Keratinocyte (primary cell): ENCODE data around the gene TP73. TPM values are rescaled to one million over a fixed set of nuclear protein-coding genes. Genes with fewer than 3 reads are reported as not detected.

Experiments
- DNase-seq: peaks from one replicate; pipeline ENCODE4 v3.0.0-alpha.2; 2011; ENCODE audit warnings: low read depth, missing footprints, low spot score
- FAIRE-seq: peaks from 2 replicates; lab custom pipeline; 2011; peaks lifted over from hg19 to GRCh38; lab: Jason Lieb, UNC
- H2AFZ ChIP-seq: 2 replicates; pipeline ENCODE4 v1.6.0; 2012; ENCODE audit warnings: low read length, control low read depth, inconsistent platforms; ENCODE audit not compliant: control insufficient read depth
- H3K27ac ChIP-seq: 2 replicates; pipeline ENCODE4 v1.5.1; 2011; ENCODE audit warnings: low read length; ENCODE audit not compliant: control insufficient read depth, insufficient read depth
- H3K27me3 ChIP-seq: 3 replicates; pipeline ENCODE4 v1.6.0; 2011; ENCODE audit warnings: low read length; ENCODE audit not compliant: control insufficient read depth, insufficient read depth; ENCODE audit errors: extremely low read depth
- H3K36me3 ChIP-seq, 2 experiments: 2 replicates in 1 of 2; 3 replicates in 1 of 2; pipeline ENCODE4 v1.5.1; 2011; ENCODE audit warnings: low read length in 2 of 2, mild to moderate bottlenecking in 1 of 2; ENCODE audit not compliant: control insufficient read depth in 2 of 2, insufficient read depth in 2 of 2; ENCODE audit errors: extremely low read depth in 1 of 2
- H3K4me1 ChIP-seq: 3 replicates; pipeline ENCODE4 v1.5.1; 2011; ENCODE audit warnings: low read length; ENCODE audit not compliant: control insufficient read depth, insufficient read depth; ENCODE audit errors: extremely low read depth
- H3K4me2 ChIP-seq: 3 replicates; pipeline ENCODE4 v1.6.0; 2011; ENCODE audit warnings: low read depth, low read length; ENCODE audit not compliant: control insufficient read depth, insufficient read depth; ENCODE audit errors: extremely low read depth
- H3K4me3 ChIP-seq, 3 experiments: fragments of 200-600 bp in 1 of 3; sonication (generic) in 1 of 3; 2 replicates in 2 of 3; 3 replicates in 1 of 3; pipeline ENCODE4 v1.5.1; 2011 to 2016; ENCODE audit warnings: low read length in 3 of 3, mild to moderate bottlenecking in 3 of 3, control low read depth in 2 of 3, inconsistent platforms in 1 of 3, low read depth in 1 of 3, mixed read lengths in 1 of 3, mixed run types in 1 of 3, moderate library complexity in 1 of 3; ENCODE audit not compliant: control insufficient read depth in 2 of 3, insufficient read depth in 2 of 3; ENCODE audit errors: extremely low read depth in 1 of 3
- H3K79me2 ChIP-seq: 2 replicates; pipeline ENCODE4 v1.6.0; 2012; ENCODE audit warnings: low read length; ENCODE audit not compliant: control insufficient read depth, insufficient read depth
- H3K9ac ChIP-seq: 3 replicates; pipeline ENCODE4 v1.6.0; 2011; ENCODE audit warnings: low read length; ENCODE audit not compliant: control insufficient read depth, insufficient read depth; ENCODE audit errors: extremely low read depth
- H3K9me1 ChIP-seq: 3 replicates; pipeline ENCODE4 v1.6.0; 2011; ENCODE audit warnings: low read length; ENCODE audit not compliant: control insufficient read depth, insufficient read depth; ENCODE audit errors: extremely low read depth
- H3K9me3 ChIP-seq: 2 replicates; pipeline ENCODE4 v1.5.1; 2012; ENCODE audit warnings: low read depth, low read length; ENCODE audit not compliant: control insufficient read depth
- H4K20me1 ChIP-seq: 3 replicates; pipeline ENCODE4 v1.6.0; 2011; ENCODE audit warnings: low read length; ENCODE audit not compliant: control insufficient read depth, insufficient read depth; ENCODE audit errors: extremely low read depth
- CTCF ChIP-seq, 3 experiments: IDR thresholded peaks in 1 of 3; conservative IDR thresholded peaks in 1 of 3; optimal IDR thresholded peaks in 1 of 3; 2 replicates in 2 of 3; 3 replicates in 1 of 3; pipeline versions ENCODE3 to v1.5.1; 2011; ENCODE audit warnings: low read length in 3 of 3, mild to moderate bottlenecking in 3 of 3, moderate library complexity in 2 of 3, control low read depth in 1 of 3, inconsistent platforms in 1 of 3; ENCODE audit not compliant: insufficient read depth in 2 of 3; ENCODE audit errors: extremely low read depth in 1 of 3
- EZH2 ChIP-seq: IDR thresholded peaks from one replicate; pipeline ENCODE4 v1.6.1; 2012; ENCODE audit warnings: inconsistent platforms, mild to moderate bottlenecking, low read length, moderate library complexity
- dilution Hi-C: fragments of 300-500 bp; cut with MboI; formaldehyde crosslinking; loops from one replicate; pipeline ENCODE4 v1.7.0; 2020; ENCODE audit warnings: low sequenced_read_pairs; ENCODE audit not compliant: extremely low pct_ligation_motif_present
- polyA minus RNA-seq, 3 experiments: library from RNA; depleted of rRNA, polyadenylated mRNA; stranded (reverse); fragments of >200 nt; gene quantifications; 1 replicate in 1 of 3; 2 replicates in 1 of 3; 3 replicates in 1 of 3; pipeline ENCODE4 v1.2.3, GENCODE V29; 2011
- polyA plus RNA-seq, 5 experiments: library from polyadenylated mRNA; depleted of rRNA in 3 of 5; stranded (reverse) in 3 of 5; stranded (forward) in 1 of 5; unstranded in 1 of 5; fragments of >200 nt; gene quantifications; 1 replicate in 1 of 5; 2 replicates in 3 of 5; 3 replicates in 1 of 5; pipeline versions ENCODE4 v1.2.1 to v1.2.3, GENCODE V29; 2011 to 2012; ENCODE audit warnings: missing spikeins in 2 of 5, low read depth in 1 of 5, low replicate concordance in 1 of 5

The TP73 gene
- polyA plus RNA-seq (0.10 to 0.23 TPM (median 0.14 TPM) in 3 replicates), polyA minus RNA-seq (0.10 to 0.56 TPM (median 0.10 TPM) in 3 replicates)
- 0.12 TPM for polyA plus RNA-seq (2011; ENCODE audit: low read depth)
- polyA plus RNA-seq (2011; cell fraction: cytosol; rRNA removed) = 0.05 and 0.14 TPM in 2 replicates
- 0.15 and 0.41 TPM in 2 replicates for polyA plus RNA-seq (2011; cell fraction: nucleus; rRNA removed)
- 0.14 and 0.36 TPM in 2 replicates for polyA plus RNA-seq (2012; ENCODE audit: low replicate concordance)
- not detected for polyA minus RNA-seq (2011; cell fraction: cytosol; rRNA and poly(A)+ RNA removed)
- not detected in 2 replicates for polyA minus RNA-seq (2011; cell fraction: nucleus; rRNA and poly(A)+ RNA removed)

- no peak within 1 kb of the TSS for H2AFZ ChIP-seq
- dilution Hi-C loops = no loop called here
- H3K27ac ChIP-seq = no peak within 1 kb of the TSS
- peaks cover 8% of the 10 kb centered on the region for H3K4me1 ChIP-seq
- no peak within 1 kb of the TSS for H3K9ac ChIP-seq
- H3K36me3 ChIP-seq = peaks cover 0 to 2% of the 10 kb centered on the region in 2 experiments
- H3K4me3 ChIP-seq = no peak within 1 kb of the TSS
- TF ChIP-seq CTCF (optimal IDR thresholded peaks at IDR 0.05 in 1 of 3, IDR thresholded peaks at IDR 0.05 in 1 of 3, conservative IDR thresholded peaks at IDR 0.05 in 1 of 3; ENCODE audit: extremely low read depth in 1 of 3, insufficient read depth in 2 of 3, low read length in 3 of 3) (no peak), EZH2 (no peak)
- H3K79me2 ChIP-seq = peaks cover 6% of the 10 kb centered on the region
- peak within 1 kb of the TSS; percentile 41 for H3K4me2 ChIP-seq
- no peaks in the 10 kb centered on the region for H3K9me1 ChIP-seq
- FAIRE-seq (no peak), DNase-seq (no peak)
- no peaks in the 10 kb centered on the region for H3K9me3 ChIP-seq
- H4K20me1 ChIP-seq = no peaks in the 10 kb centered on the region
- peaks cover 50% of the 10 kb centered on the region for H3K27me3 ChIP-seq
Measured at GRCh38 chr1:3651930-3652547, at the start of gene TP73. TSS of gene TP73 (plus strand) at chr1:3652516. CDS start at chr1:3682366, 29,850 bp downstream.

GRCh38 chr1:3603156-3603555 lies 49.2 kb upstream of the TP73 start:
- Histone ChIP-seq H3K36me3 (no peaks in the 10 kb centered on the region), H3K4me3 (no peak overlapping the region), H3K9me1 (no peaks in the 10 kb centered on the region), H3K9me3 (no peaks in the 10 kb centered on the region), H3K27ac (no peak overlapping the region), H2AFZ (no peak overlapping the region), H3K9ac (no peak overlapping the region), H4K20me1 (no peaks in the 10 kb centered on the region), H3K4me1 (peaks cover 4% of the 10 kb centered on the region), H3K79me2 (no peaks in the 10 kb centered on the region), H3K4me2 (no peak overlapping the region), H3K27me3 (no peaks in the 10 kb centered on the region)
- dilution Hi-C loops = no loop called here
- TF ChIP-seq EZH2 (no peak), CTCF (optimal IDR thresholded peaks at IDR 0.05 in 1 of 3, IDR thresholded peaks at IDR 0.05 in 1 of 3, conservative IDR thresholded peaks at IDR 0.05 in 1 of 3; ENCODE audit: extremely low read depth in 1 of 3, insufficient read depth in 2 of 3, low read length in 3 of 3) (no peak)
- no peak for FAIRE-seq
- DNase-seq = no peak
